Calu3 (cell line): ENCODE measurements around the gene CHRNB1. TPM values are rescaled to one million over a fixed set of nuclear protein-coding genes. Genes with fewer than 3 reads are reported as not detected.
A peak's percentile ranks its signal among the peaks of the same experiment; 100 is the strongest.

Source experiments
- BruUV-seq: library from RNA; stranded (reverse); fragments of 400-500 nt; replicated peaks from 2 replicates; lab custom pipeline; 2021; lab: Mats Ljungman, UMichigan
- CTCF ChIA-PET: fragments of 300-600 bp; sonication (Branson Sonifier 250); formaldehyde crosslinking; loops from one replicate; lab custom pipeline; 2022; ENCODE audit warnings: antibody characterized with exemption; lab: Charles Lee
- DNase-seq: peaks from one replicate; pipeline ENCODE4 v3.0.0; 2022
- H3K27ac Mint-ChIP-seq: one replicate; pipeline ENCODE4 v1.8.0; 2022; ENCODE audit warnings: mixed read lengths; ENCODE audit not compliant: unreplicated experiment
- H3K27me3 Mint-ChIP-seq: one replicate; pipeline ENCODE4 v1.8.0; 2022; ENCODE audit warnings: mixed read lengths; ENCODE audit not compliant: unreplicated experiment
- H3K36me3 Mint-ChIP-seq: one replicate; pipeline ENCODE4 v1.8.0; 2022; ENCODE audit warnings: mild to moderate bottlenecking, moderate library complexity, mixed read lengths; ENCODE audit not compliant: insufficient read depth, unreplicated experiment
- H3K4me1 Mint-ChIP-seq: one replicate; pipeline ENCODE4 v1.8.0; 2022; ENCODE audit warnings: mild to moderate bottlenecking, low read depth, mixed read lengths; ENCODE audit not compliant: unreplicated experiment
- H3K4me3 Mint-ChIP-seq: one replicate; pipeline ENCODE4 v1.8.0; 2022; ENCODE audit warnings: mild to moderate bottlenecking, low read depth, moderate library complexity, mixed read lengths; ENCODE audit not compliant: unreplicated experiment
- H3K9me3 Mint-ChIP-seq: one replicate; pipeline ENCODE4 v1.8.0; 2022; ENCODE audit warnings: low read depth, mixed read lengths; ENCODE audit not compliant: unreplicated experiment
- CTCF ChIP-seq: fragments of 200-600 bp; IDR thresholded peaks from one replicate; pipeline ENCODE4 v1.8.0; 2022; ENCODE audit warnings: antibody characterized with exemption; ENCODE audit not compliant: unreplicated experiment
- intact Hi-C: fragments of 100-400 bp; cut with micrococcal nuclease; formaldehyde crosslinking; loops from one replicate; pipeline ENCODE4 v1.10.0; 2022; ENCODE audit not compliant: unreplicated experiment
- total RNA-seq: library from RNA; stranded (reverse); gene quantifications from 2 replicates; pipeline ENCODE4 v1.2.3, GENCODE V29; 2022

Gene CHRNB1
- total RNA-seq, 1 experiment from 2014 or later = 2.4 TPM

GRCh38 chr17:7403727-7403976, 41.2 kb upstream of the CHRNB1 start:
- Mint-ChIP-seq H3K27me3 (peaks cover 17% of the 10 kb centered on the region), H3K27ac (peak overlapping the region; percentile 50), H3K36me3 (peaks cover 39% of the 10 kb centered on the region), H3K9me3 (no peaks in the 10 kb centered on the region), H3K4me3 (peak overlapping the region; percentile 76), H3K4me1 (peaks cover 9% of the 10 kb centered on the region)
- CTCF ChIA-PET = interaction anchor here (0.6 to 1.4 kb wide), 10 partner anchors 9 to 379 kb away, joined by 3 to 7 read pairs (median 3); partner anchors contain the start of genes PLSCR3 and TMEM102
- no peak for DNase-seq
- no peak for TF ChIP-seq CTCF
- intact Hi-C loops = no loop called here
- BruUV-seq = no TSS peak

- peaks cover 39% of the 10 kb centered on the region for H3K36me3 Mint-ChIP-seq
- peaks cover 9% of the 10 kb centered on the region for H3K4me1 Mint-ChIP-seq
- peak within 1 kb of the TSS; percentile 76 for H3K4me3 Mint-ChIP-seq
- BruUV-seq = no TSS peak
- peaks cover 17% of the 10 kb centered on the region for H3K27me3 Mint-ChIP-seq
- intact Hi-C loops = no loop called here
- TF ChIP-seq CTCF = no peak
- H3K9me3 Mint-ChIP-seq = no peaks in the 10 kb centered on the region
- peak within 1 kb of the TSS; percentile 50 for H3K27ac Mint-ChIP-seq
- peak; percentile 93 for DNase-seq
- CTCF ChIA-PET = interaction anchor here (0.6 to 1.4 kb wide), 12 partner anchors 10 to 379 kb away, joined by 3 to 7 read pairs (median 4); partner anchors contain the start of genes PLSCR3 and TMEM102
Measured at GRCh38 chr17:7403977-7404736, 40.7 kb upstream of the CHRNB1 start, which contains the start of gene TMEM256. Gene TMEM256 (minus strand): TSS chr17:7404097. CDS start chr17:7404084, 13 bp downstream.

GRCh38 chr17:7404737-7405349, 40.0 kb upstream of the CHRNB1 start:
- no peaks in the 10 kb centered on the region for H3K9me3 Mint-ChIP-seq
- H3K4me1 Mint-ChIP-seq = peaks cover 9% of the 10 kb centered on the region
- CTCF ChIA-PET = interaction anchor here (0.6 to 1.4 kb wide), 8 partner anchors 11 to 294 kb away, joined by 3 to 7 read pairs (median 4); partner anchors contain the start of gene PLSCR3
- intact Hi-C loops = no loop called here
- H3K27ac Mint-ChIP-seq = peak overlapping the region; percentile 50
- DNase-seq = peak; percentile 41
- BruUV-seq = no TSS peak
- peak overlapping the region; percentile 76 for H3K4me3 Mint-ChIP-seq
- peaks cover 17% of the 10 kb centered on the region for H3K27me3 Mint-ChIP-seq
- no peak for TF ChIP-seq CTCF
- peaks cover 39% of the 10 kb centered on the region for H3K36me3 Mint-ChIP-seq

- Mint-ChIP-seq H3K4me3 (peak overlapping the region; percentile 76), H3K4me1 (peaks cover 9% of the 10 kb centered on the region), H3K9me3 (no peaks in the 10 kb centered on the region), H3K27me3 (peaks cover 17% of the 10 kb centered on the region), H3K36me3 (peaks cover 39% of the 10 kb centered on the region), H3K27ac (peak overlapping the region; percentile 23)
- CTCF ChIA-PET = no interaction called here
- no TSS peak for BruUV-seq
- DNase-seq = no peak
- no peak for TF ChIP-seq CTCF
- intact Hi-C loops = no loop called here
Measured at GRCh38 chr17:7405350-7406234, 39.3 kb upstream of the CHRNB1 start.
